SIG-M5 (cell line): ENCODE data around the gene NUP50.

Source experiments
- DNase-seq: peaks from one replicate; lab custom pipeline; 2025; lab: John Stamatoyannopoulos, UW

The NUP50 gene

DNA sequence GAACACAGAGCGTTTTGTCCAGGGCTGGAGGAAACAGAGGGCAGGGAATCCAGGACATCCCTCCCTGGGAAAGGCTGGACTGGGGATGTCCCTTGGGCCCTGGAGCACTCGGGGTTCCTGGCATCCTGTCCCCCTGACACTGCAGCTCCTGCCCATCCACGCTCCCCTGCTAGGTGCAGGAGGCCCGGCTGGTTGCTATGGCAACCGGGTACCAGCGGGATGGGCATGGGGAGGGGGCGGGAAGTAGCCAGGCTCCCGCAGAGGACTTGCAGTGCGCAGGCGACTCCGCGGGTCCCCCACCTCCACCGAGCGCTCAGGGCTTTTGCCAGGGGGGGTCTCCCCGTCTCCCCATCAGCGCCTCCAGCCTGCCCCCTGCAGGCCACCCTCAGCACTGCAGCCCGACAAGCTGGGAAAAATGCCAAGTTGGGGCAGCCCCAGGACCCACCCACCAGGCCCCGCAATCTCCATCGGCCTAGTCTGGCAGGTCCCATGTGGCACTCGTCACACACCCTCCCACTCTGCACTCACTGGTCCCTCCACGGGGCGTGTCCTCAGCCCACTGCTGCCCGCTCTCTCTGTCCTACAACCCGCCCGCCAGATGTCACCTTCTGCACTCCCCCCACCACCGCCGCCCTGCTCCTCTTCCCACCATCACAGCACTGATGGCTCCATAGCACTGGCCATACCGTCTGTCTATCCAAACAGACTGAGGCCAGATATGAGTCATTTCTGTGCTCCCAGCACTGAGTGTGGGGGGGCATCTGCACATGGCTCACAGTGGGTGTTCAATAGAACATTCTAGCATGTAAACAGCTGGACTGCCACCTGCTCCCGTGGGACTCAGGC is 45.5 kb downstream of the NUP50 start:
- no peak for DNase-seq

DNA sequence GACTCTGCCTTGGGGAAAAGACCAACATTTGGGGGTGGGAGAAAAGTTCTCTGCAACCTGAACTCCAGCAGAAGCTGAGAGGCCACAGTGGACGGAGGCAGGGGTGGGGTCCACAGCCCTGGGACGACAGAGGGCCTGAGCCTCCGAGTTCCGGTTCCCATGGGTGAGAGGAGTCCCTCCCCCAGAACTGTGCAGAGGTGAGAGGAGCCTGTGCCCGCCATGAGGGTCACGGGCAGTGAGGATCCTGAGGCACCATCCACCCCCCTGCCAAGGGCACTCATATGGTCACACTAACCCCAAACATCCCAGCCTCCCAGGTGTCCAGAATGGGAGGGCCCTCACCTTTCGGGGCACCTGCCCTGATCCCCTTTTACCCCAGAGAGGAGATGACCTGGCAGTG is 46.4 kb downstream of the NUP50 start:
- no peak for DNase-seq

- no peak for DNase-seq
These were observed 46.9 kb downstream of the NUP50 start for GRCh38 chr22:45210577-45210976.

GRCh38 chr22:45210991-45211390 is 47.3 kb downstream of the NUP50 start:
- no peak for DNase-seq

- DNase-seq = no peak
These were observed 47.7 kb downstream of the NUP50 start for GRCh38 chr22:45211435-45211834.

DNA sequence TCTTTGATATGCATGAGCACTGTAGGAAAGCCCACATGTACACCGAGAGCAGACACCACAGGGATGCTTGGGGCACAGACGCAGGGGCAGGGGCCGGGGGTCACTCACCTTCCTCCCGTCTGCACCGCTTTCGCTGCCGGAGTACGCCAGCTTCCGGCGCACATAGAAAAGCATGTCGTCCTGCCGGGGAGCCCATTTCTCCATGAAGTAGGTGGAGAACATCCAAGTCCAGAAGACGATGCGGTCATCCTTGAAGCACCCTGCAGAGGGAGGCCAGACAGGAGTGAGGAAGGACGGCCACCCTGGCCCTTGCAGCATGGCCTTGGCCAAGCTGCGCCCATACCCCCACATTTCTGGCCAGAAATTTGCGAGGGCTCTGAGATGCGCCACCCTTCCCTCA is 48.1 kb downstream of the NUP50 start:
- DNase-seq = no peak

DNA sequence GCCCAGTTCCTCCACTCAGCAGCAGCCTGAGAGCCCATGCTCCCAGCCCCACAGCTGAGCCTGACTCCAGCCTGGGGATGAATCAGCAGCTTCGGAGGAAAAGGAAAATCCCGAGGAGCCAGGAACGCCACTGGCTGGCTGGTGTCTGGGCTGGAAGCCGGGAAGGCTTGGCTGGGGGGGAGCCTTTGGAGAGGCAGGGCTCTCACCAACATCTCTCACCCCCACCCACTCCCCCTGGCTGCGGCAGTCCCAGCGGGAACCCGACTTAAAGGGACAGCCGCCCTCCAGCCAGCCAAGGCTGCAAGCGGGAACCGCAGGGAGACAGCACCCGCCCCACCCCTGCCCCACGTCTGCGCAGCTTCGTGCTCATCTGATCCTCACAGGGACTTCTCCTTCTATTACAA is 48.6 kb downstream of the NUP50 start:
- DNase-seq = no peak

DNA sequence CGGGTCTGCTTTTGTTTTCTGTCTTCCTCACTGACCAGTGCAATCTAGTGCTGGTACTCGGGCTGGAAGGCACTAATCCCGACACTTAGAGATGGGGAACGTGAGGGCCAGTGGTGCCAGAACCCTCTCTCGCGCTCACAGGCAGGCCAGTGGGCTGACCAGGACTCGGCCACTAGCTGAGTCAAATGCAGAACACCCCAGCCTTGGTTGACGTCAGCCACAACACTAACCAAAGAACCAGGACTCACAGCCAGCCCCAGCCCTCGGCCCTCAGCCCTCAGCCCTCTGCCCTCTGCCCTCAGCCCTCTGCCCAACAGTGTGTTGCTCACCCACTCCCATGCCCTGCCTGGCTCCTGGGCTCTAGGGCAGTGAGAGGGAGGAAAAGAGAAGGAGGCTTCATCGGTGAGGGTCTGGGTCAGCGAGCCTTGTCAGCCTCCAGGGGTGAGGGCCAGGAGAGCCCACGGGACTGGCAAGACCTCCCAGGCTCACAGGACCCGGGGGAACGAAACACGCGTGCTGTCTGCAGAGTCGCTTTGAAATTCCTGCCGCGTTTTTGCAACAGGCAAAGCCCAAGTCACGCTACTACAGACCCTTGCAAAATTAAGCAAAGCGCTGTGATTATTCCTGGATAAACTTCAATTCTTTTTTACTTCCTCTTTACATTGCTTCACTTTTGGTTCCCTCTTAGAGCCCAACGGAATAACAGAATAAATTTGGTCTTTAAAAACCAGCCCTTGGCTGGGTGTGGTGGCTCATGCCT is 49.4 kb downstream of the NUP50 start:
- DNase-seq = peak; percentile 45

- no peak for DNase-seq
These were observed 52.6 kb downstream of the NUP50 start for GRCh38 chr22:45216133-45217003.

DNA sequence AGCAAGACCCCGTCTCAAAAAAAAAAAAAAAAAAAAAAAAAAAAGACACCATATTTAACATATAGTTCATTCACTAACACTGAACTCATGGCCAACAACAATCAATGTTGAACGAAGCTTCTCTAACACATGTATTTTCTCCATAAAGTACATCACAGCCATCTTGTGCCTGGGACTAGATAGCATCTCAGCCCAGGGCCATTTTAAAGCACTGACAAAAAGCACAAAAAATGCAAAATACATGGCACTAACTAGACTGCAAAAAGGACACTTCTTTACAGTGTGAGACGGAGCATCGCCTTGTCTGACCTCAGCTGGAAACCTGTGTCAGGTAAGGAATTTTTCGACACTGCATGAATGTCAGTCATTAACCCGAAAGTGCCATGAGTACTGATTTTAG is 53.6 kb downstream of the NUP50 start:
- DNase-seq = no peak

- DNase-seq = no peak
These were observed 54.1 kb downstream of the NUP50 start for GRCh38 chr22:45217806-45218205.

GRCh38 chr22:45218976-45219375 is 55.3 kb downstream of the NUP50 start:
- no peak for DNase-seq

- DNase-seq = no peak
These were observed 57.5 kb downstream of the NUP50 start for GRCh38 chr22:45221201-45221600.

DNA sequence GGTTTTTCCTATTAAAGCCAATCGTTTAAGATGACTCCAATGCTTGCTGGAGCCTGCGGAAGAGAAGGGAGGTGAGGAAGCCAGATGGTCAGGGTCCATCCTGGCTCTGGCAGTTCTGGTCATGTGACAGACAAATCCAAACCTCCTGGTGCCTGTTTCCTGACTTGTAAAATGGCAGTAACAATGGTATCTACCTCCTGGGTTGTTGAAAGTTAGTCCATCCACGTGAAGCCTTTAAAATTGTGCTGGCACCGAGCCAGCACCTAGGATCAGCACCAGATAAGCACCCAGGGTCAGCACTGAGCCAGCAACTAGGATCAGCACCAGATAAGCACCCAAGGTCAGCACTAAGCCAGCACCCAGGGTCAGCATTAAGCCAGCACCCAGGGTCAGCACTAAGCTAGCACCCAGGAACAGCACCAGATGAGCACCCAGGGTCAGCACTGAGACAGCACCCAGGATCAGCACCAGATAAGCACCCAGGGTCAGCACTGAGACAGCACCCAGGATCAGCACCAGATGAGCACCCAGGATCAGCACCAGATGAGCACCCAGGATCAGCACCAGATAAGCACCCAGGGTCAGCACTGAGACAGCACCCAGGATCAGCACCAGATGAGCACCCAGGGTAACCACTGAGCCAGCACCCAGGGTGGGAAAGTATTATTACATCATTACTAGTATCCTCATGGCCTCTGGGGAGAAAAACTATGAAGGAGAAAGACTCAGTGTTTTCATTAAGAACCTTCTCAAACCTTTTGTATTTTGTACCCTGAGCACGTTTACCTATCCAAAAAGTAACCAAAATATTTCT is 59.8 kb downstream of the NUP50 start:
- no peak for DNase-seq

- DNase-seq = no peak
These were observed 60.6 kb downstream of the NUP50 start for GRCh38 chr22:45224331-45224730.

DNA sequence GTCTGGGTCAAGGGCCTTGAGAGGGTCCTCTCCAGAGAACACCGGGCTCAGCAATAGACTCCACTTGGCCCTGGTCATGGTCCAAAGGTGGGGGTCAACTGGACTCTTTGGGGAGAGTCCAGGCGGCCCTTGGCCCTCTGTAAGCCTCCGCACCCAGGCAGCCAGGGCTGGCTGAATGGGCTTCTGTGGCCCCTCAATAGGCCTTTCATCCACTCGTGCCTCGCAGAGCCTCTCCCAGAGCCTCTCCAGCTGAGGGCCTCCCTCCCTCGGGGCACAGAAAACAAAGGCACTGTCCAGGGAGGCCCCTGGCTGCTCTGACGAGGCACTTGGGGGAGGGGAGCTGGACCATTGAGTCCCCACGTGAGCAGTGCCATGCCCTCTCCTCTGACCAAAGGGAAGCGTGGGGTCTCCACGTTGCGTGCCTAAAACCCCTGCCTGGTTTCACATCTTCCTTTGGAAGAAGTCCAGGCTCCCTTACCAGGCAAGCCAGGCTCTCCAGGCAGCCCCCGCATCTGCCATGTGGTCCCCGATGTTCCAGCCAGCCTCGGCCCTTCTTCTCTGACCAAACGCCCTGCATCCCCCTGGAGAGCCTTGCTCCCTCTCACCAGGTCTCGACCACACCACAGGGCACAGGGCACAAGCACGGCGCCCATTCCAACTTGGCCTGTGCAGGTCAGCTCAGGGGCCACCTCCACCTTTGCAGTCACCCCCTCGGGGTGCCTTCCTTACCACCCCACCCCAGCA is 61.4 kb downstream of the NUP50 start:
- DNase-seq = no peak

DNA sequence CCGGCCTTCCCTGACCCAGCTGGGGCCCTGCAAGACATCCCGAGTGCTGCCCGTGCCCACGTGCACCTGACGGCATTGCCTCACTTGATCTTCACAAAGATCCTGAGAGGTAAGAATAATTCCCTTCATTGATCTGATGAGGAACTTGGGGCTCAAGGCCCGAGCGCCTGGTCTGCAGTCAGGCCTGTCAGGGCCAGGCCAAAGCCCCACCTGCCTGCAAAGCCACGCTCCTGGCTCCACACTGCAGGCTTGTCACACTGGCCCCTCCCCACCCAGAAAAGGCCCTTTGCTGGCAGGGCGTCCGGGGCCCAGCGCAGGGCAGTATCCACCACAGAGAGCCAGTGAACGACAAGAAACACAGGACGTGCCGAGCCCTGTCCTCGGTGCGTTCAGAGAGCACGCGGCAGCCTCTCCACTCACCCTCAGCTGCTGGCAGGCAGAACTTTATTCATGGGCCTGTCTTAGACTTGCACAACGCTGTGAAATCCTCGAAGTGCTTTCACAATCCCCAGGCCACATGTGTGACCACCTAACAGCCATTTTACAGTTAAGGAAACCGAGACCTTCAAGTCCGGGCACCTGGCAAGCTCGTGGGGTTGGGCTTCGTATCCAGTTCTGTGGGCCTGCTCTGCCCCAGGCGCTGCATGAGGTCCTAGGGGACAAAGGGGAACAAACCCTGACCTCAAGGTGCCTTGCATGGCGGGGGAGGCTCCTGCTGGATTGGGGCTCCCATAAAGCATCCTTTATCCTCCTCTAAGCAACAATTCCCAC is 62.2 kb downstream of the NUP50 start:
- peak; percentile 69 for DNase-seq

- DNase-seq = no peak
These were observed 62.9 kb downstream of the NUP50 start for GRCh38 chr22:45226503-45227186.

DNA sequence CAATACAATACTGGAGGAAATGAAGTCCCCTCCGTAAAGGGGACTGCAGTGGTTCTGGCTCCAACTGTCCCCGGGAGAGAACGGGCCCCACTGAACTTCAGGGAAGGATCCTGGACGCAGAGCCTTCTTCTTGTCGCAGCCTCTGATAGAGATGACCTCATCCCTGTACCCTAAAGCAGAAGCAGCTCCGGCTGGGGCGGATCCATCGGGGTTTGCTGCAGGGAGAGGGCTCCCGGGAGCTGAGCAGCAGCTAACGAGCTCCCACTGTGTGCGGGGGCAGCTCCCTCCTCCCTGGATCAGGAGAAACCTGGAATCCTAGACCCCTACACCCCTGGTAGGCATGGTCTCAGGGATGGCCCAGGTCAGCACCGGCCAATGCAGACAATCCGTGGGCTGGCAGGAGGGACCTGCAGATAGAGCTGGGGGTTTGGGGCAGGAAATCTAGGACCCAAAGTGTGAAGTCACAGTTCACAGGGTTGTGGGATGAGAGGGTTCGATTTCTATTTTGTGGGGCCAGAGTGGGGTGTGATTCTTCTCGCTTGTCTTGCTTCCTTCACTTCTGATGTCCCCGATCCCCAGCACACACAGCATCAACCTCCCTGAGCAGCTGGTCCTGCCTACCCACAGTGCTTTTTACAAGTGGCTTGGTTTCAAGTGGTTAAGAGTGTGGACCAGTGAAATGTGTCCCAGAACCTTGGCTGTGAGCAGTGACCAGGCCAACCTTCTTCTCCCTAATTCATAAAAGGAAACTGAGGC is 64.1 kb downstream of the NUP50 start:
- no peak for DNase-seq
